ENCODE measurements around the gene TST. TPM values are rescaled to one million over a fixed set of nuclear protein-coding genes. Genes with fewer than 3 reads are reported as not detected.

Gene TST
- total and polyA plus RNA-seq, 10 of the 15 experiments (the other 5 are each of a cell fraction or from before 2014, with no cell fraction given), result 2.4 to 24.6 (median 10.4) TPM

DNA sequence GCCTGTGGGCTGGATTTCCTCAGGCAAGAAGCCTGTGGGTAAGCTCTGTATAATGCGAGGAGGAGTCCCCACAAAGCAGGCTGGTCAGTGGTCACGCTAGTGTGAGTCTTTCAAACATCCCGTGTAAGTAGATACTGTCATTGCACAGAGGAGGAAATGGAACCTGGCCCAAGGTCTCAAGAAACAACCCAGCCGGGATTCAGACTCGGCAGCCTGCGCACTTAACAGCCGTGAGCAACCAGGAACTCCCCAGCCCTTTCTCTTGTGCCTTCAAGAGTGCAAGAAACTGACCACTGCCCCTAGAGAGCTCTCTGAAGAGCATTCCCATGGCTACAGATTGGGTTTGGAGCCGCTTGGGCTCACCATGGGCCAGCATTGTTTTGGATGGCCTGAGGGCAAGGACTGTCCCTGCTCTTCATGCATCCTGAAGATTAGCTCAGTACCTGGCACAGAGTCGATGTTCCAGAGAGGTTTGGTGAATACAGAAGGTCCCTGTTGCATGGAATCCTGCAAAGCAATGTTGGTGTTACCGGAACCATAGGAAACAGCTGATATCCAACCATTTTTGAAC is 6.3 kb upstream of the TST start:
- POLR2A ChIA-PET, result interaction anchor here (0.8 kb wide), 1 partner anchor 11 kb away, joined by 3 read pairs; no protein-coding TSS in a partner anchor
- BruUV-seq (replicated peaks), result no TSS peak
- Histone ChIP-seq H3K36me3 (ENCODE audit: control insufficient read depth in 2 of 2, insufficient read depth in 2 of 2, low read length in 1 of 2) (no peaks in the 10 kb centered on the region; a peak in 1 of 4 replicates), H3K27ac (ENCODE audit: control insufficient read depth, insufficient read depth) (no peak overlapping the region), H2AFZ (ENCODE audit: control insufficient read depth, low read depth, low read length) (no peak overlapping the region), H3K4me2 (ENCODE audit: control insufficient read depth, insufficient read depth) (no peak overlapping the region), H3K4me1 (ENCODE audit: control insufficient read depth, insufficient read depth, low read length) (peaks cover 5% of the 10 kb centered on the region), H3K9ac (ENCODE audit: control insufficient read depth, insufficient read depth, low read length) (no peak overlapping the region), H3K27me3 (replicated peaks in 1 of 2; ENCODE audit: control insufficient read depth in 2 of 2, insufficient read depth in 2 of 2, low read length in 1 of 2) (no peaks in the 10 kb centered on the region), H3K9me3 (replicated peaks; ENCODE audit: control insufficient read depth, insufficient read depth, low read length) (no peaks in the 10 kb centered on the region), H4K20me1 (ENCODE audit: control insufficient read depth, insufficient read depth) (no peaks in the 10 kb centered on the region), H3K4me3 (no peak overlapping the region), H3K79me2 (ENCODE audit: control insufficient read depth, insufficient read depth, low read length) (no peaks in the 10 kb centered on the region; the same call in 1 of the 2 replicates)
- ATAC-seq (no peak), DNase-seq (ENCODE audit: low read depth, low spot score) (no peak), FAIRE-seq (no peak)
- RAD21 ChIA-PET (ENCODE audit: unreplicated experiment), result no interaction called here
- in situ Hi-C loops (cut with MboI) (no loop called here), intact Hi-C loops (cut with micrococcal nuclease; ENCODE audit: unreplicated experiment) (no loop called here)
- CTCF ChIA-PET, result interaction anchor here (1.4 to 1.5 kb wide), 2 partner anchors 9 to 18 kb away, joined by 4 to 5 read pairs; no protein-coding TSS in a partner anchor
- 78% methylated on average over 10 of the region's 10 CpGs for WGBS (ENCODE audit: insufficient coverage, insufficient replicate concordance, low lambda C conversion rate, missing lambda C conversion rate)
- TF ChIP-seq STAT1 (conservative IDR thresholded peaks at IDR 0.05) (no peak), CREM (IDR thresholded peaks at IDR 0.05; ENCODE audit: low read depth) (no peak), EED (IDR thresholded peaks at IDR 0.05; ENCODE audit: low read depth) (no peak), SPI1 (IDR thresholded peaks at IDR 0.05; ENCODE audit: borderline replicate concordance, insufficient read depth, low read depth, low read length) (no peak), BMI1 (IDR thresholded peaks at IDR 0.05; ENCODE audit: borderline replicate concordance) (no peak), ZNF592 (IDR thresholded peaks at IDR 0.05) (no peak), CEBPB (IDR thresholded peaks at IDR 0.05; ENCODE audit: borderline replicate concordance in 1 of 2, low read depth in 2 of 2, low read length in 2 of 2) (no peak), ETV6 (conservative IDR thresholded peaks at IDR 0.05 in 1 of 2, IDR thresholded peaks at IDR 0.05 in 1 of 2; ENCODE audit: borderline replicate concordance in 1 of 2, low read depth in 1 of 2) (no peak), SIX5 (IDR thresholded peaks at IDR 0.05; ENCODE audit: low read depth, low read length, severe bottlenecking) (no peak), YY1 (IDR thresholded peaks at IDR 0.05; ENCODE audit: low read depth, low read length) (no peak), ZBTB40 (IDR thresholded peaks at IDR 0.05; ENCODE audit: borderline replicate concordance) (no peak), PML (IDR thresholded peaks at IDR 0.05; ENCODE audit: low read length) (no peak), ATF7 (IDR thresholded peaks at IDR 0.05; ENCODE audit: low read depth) (no peak)
- TF ChIP-seq, protein P1, sequence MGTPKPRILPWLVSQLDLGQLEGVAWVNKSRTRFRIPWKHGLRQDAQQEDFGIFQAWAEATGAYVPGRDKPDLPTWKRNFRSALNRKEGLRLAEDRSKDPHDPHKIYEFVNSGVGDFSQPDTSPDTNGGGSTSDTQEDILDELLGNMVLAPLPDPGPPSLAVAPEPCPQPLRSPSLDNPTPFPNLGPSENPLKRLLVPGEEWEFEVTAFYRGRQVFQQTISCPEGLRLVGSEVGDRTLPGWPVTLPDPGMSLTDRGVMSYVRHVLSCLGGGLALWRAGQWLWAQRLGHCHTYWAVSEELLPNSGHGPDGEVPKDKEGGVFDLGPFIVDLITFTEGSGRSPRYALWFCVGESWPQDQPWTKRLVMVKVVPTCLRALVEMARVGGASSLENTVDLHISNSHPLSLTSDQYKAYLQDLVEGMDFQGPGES (IDR thresholded peaks at IDR 0.05), result no peak
- SMC1A ChIA-PET (ENCODE audit: uncharacterized antibody, unreplicated experiment), result no interaction called here
